ENCODE results near the gene LRRC7. TPM values are rescaled to one million over a fixed set of nuclear protein-coding genes. Genes with fewer than 3 reads are reported as not detected.

Gene LRRC7
- total RNA-seq, 4 donors from 2014 or later = 0.07 to 1.9 (median 0.62) TPM

DNA sequence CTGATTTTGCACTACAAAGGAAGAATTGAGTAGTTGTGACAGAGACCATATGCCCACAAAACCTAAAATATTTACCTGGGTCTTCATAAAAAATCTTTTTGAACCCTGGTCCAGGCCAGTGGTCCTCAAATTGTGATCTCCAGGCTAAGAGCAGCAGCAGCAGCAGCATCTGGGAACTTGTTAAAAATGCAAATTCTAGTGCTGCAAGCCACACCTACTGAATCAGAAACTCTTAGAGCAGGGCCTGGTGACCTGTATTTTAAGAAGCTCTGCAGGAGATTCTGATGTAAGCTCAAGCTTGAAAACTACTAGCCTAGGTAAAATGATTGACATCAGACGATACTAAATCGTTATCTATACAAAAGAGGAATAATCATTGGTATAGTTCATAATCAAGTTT lies 112.2 kb downstream of the LRRC7 start:
- WGBS, 2 donors (ENCODE audit: low coverage in 1 of 2) = 87 to 96% methylated on average over 2 of the region's 2 CpGs
- no peak for ATAC-seq
- Histone ChIP-seq H3K9me3 (no peaks in the 10 kb centered on the region), H3K27me3 (no peaks in the 10 kb centered on the region), H3K4me3 (no peak overlapping the region), H3K4me1 (no peaks in the 10 kb centered on the region), H3K36me3 (no peaks in the 10 kb centered on the region), H3K27ac (no peak overlapping the region)
- TF ChIP-seq POLR2AphosphoS5 (IDR thresholded peaks at IDR 0.05) (no peak), EP300 (IDR thresholded peaks at IDR 0.05) (no peak), POLR2A (IDR thresholded peaks at IDR 0.05) (no peak)
- TF ChIP-seq, protein P1, sequence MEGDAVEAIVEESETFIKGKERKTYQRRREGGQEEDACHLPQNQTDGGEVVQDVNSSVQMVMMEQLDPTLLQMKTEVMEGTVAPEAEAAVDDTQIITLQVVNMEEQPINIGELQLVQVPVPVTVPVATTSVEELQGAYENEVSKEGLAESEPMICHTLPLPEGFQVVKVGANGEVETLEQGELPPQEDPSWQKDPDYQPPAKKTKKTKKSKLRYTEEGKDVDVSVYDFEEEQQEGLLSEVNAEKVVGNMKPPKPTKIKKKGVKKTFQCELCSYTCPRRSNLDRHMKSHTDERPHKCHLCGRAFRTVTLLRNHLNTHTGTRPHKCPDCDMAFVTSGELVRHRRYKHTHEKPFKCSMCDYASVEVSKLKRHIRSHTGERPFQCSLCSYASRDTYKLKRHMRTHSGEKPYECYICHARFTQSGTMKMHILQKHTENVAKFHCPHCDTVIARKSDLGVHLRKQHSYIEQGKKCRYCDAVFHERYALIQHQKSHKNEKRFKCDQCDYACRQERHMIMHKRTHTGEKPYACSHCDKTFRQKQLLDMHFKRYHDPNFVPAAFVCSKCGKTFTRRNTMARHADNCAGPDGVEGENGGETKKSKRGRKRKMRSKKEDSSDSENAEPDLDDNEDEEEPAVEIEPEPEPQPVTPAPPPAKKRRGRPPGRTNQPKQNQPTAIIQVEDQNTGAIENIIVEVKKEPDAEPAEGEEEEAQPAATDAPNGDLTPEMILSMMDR (IDR thresholded peaks at IDR 0.05) = no peak

DNA sequence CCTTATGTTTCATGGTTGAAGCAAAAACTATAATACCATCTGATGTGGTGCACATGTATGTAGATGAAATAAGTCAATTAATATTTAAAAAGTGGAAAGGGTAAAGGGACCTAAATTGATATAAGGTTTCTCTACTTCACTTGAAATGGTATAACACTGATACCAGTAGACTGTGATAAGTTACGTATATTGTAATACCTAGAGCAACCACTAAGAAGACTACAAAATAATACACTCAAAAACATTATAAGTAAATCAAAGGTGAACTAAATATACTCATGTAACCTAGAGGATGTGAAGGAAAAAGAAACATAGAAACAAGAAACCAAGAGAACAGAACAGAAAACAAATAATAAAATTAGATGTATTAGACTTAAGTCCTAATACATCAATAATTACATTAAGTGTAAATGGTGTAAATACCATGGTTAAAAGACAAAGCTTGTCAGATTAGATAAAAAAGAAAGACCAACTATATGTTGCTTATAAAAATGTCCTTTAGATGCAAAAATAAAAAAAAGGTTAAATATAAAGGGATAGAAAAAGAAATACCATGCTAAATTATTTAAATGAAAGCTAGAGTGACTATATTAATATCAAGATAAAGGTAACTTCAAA lies 118.8 kb downstream of the LRRC7 start:
- no peak for ATAC-seq
- H3K36me3 ChIP-seq = no peaks in the 10 kb centered on the region
- H3K27me3 ChIP-seq = no peaks in the 10 kb centered on the region
- H3K27ac ChIP-seq = no peak overlapping the region
- no peak overlapping the region for H3K4me3 ChIP-seq
- TF ChIP-seq, protein P1 (IDR thresholded peaks at IDR 0.05) = no peak
- no peak for TF ChIP-seq POLR2AphosphoS5 (IDR thresholded peaks at IDR 0.05)
- no peak for TF ChIP-seq POLR2A (IDR thresholded peaks at IDR 0.05)
- TF ChIP-seq EP300 (IDR thresholded peaks at IDR 0.05) = no peak
- 100% methylated on average over 1 of the region's 1 CpG for WGBS, 2 donors (ENCODE audit: low coverage in 1 of 2)
- H3K4me1 ChIP-seq = no peaks in the 10 kb centered on the region
- H3K9me3 ChIP-seq = no peaks in the 10 kb centered on the region

DNA sequence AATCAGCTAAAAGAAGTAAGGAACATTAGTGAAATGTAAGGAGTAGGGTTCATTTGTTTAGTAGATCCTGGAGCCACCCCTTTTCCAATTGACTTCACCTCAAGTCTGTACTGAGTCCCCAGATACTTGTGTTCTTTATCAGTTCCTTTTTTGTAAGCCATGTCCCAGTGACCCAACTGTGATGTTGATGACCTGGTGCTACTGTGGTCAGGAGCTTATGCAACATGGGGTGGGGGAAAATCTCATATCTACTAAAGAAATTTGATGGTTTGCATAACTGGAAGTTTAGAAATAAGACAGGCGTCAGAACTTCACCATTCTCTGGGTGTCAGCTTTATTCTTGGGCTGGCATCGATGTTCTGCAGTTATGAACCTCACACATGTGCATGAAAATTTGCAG lies 120.5 kb downstream of the LRRC7 start:
- Histone ChIP-seq H3K9me3 (no peaks in the 10 kb centered on the region), H3K27me3 (no peaks in the 10 kb centered on the region), H3K27ac (no peak overlapping the region), H3K4me3 (no peak overlapping the region), H3K36me3 (no peaks in the 10 kb centered on the region), H3K4me1 (no peaks in the 10 kb centered on the region)
- TF ChIP-seq, protein P1 (IDR thresholded peaks at IDR 0.05) = no peak
- no peak for TF ChIP-seq POLR2A (IDR thresholded peaks at IDR 0.05)
- no peak for TF ChIP-seq EP300 (IDR thresholded peaks at IDR 0.05)
- no peak for TF ChIP-seq POLR2AphosphoS5 (IDR thresholded peaks at IDR 0.05)
- WGBS, 2 donors (ENCODE audit: low coverage in 1 of 2) = 83 to 85% methylated on average over 2 of the region's 2 CpGs
- ATAC-seq = no peak

DNA sequence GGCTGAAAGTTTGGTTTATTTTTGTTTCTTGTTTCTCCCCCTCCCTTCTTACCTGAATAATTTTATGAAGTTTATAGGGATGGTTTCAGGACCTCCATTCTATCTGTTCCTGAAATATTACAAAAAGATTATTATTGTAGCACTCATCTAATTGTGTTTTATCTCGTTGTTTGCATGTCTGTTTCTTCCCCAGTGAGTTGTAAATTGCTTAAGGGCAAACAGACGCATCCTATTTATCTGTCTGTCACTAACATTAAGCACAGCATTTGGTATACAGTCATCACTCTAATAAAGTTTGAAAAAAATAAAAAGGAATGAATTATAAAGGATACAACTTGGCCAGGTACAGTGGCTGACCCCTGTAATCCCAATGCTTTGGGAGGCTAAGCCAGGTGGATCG lies 123.5 kb downstream of the LRRC7 start:
- no peak for ATAC-seq
- H3K27me3 ChIP-seq = no peaks in the 10 kb centered on the region
- TF ChIP-seq, protein P1 (IDR thresholded peaks at IDR 0.05) = no peak
- no peak for TF ChIP-seq EP300 (IDR thresholded peaks at IDR 0.05)
- TF ChIP-seq POLR2A (IDR thresholded peaks at IDR 0.05) = no peak
- no peak for TF ChIP-seq POLR2AphosphoS5 (IDR thresholded peaks at IDR 0.05)
- peaks cover 0 to 8% (median 0%) of the 10 kb centered on the region in 3 donors for H3K9me3 ChIP-seq
- H3K36me3 ChIP-seq = no peaks in the 10 kb centered on the region
- no peak overlapping the region for H3K4me3 ChIP-seq
- H3K27ac ChIP-seq = no peak overlapping the region
- H3K4me1 ChIP-seq = no peaks in the 10 kb centered on the region
- 57% methylated on average over 3 of the region's 3 CpGs for WGBS, 2 donors (ENCODE audit: low coverage in 1 of 2)

DNA sequence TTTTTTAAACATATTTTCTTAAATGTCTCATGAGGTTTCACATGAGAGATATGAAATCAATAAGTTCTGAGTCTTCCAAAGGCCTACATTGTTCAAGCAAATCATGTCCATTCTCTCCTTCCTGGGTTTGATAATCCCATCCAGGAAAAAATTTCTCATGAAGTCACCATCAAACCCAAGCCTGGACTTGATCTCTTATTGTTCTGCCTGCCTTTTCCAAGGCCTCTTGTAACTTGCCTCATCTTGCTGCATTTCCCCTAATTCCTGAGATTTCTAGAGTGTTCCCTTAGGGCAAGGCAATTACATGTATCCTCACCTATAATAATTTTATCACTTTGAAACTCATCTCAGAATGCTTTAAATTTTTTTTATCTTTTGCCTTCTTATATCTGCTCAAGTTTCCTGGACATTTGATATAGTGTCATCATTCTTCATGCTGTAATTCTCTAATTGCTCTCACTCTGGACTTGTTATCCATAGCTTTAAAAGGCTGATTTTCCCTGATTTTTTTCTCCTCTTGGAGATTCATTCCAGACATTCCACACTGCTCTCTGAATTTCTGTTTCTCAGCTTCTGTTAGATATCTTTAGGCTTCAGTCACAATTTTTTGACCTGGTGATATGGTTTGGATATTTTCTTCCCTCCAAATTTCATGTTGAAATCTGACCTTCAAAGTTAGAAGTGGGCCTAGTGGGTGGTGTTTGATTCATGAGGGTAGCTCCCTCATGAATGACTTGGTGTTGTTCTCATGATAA lies 126.4 kb downstream of the LRRC7 start:
- Histone ChIP-seq H3K36me3 (no peaks in the 10 kb centered on the region), H3K4me1 (no peaks in the 10 kb centered on the region), H3K4me3 (no peak overlapping the region), H3K27me3 (no peaks in the 10 kb centered on the region), H3K27ac (no peak overlapping the region), H3K9me3 (peaks cover 0 to 8% (median 0%) of the 10 kb centered on the region in 3 donors)
- ATAC-seq = no peak
- TF ChIP-seq POLR2A (IDR thresholded peaks at IDR 0.05) (no peak), POLR2AphosphoS5 (IDR thresholded peaks at IDR 0.05) (no peak), EP300 (IDR thresholded peaks at IDR 0.05) (no peak)
- TF ChIP-seq, protein P1 (IDR thresholded peaks at IDR 0.05) = no peak

Measured in gastroesophageal sphincter (tissue), 4 donors.